C4-2B (cell line): ENCODE measurements around the gene GPR137B.

Experiments
- CTCF ChIP-seq: fragments of 450-650 bp; conservative IDR thresholded peaks from 2 replicates; pipeline ENCODE4 v1.5.1; 2017; ENCODE audit warnings: mild to moderate bottlenecking
- ZFX ChIP-seq: fragments of 450-650 bp; IDR thresholded peaks from 2 replicates; pipeline ENCODE4 v1.6.1; 2017

DNA sequence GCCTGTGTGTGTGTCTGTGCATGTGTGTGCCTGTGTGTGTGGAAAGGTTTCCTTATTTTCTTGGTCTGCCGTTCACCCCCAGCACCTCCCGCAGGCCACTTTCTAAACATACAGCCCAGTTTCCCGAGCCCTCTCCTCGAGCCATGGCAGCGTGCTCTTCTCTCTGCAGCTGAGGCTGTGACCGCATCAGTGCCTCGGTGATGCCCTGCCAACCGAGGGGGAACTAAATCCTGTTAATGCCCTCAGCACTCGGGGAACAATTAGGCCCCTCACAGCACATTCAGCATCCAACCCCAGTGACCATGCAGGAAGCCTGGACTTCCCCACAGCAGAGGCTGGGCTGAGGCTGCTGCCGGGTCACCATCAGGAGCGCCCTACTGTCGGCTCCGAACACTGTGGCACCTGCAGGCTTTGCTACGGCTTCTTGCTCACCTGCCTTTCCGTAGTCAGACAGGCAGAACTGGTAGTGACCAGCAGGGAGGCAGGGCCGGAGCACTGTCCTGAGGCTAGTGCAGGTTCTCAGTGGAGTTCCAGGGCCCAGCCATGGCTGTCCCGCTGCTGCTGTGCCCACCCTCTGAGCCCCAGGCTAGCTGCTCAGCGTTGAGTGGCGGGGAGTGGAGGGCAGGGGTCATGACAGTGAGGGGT lies 8.1 kb downstream of the GPR137B start:
- TF ChIP-seq CTCF (no peak), ZFX (no peak)
